ENCODE results near the gene SUFU.

SUFU gene

GRCh38 chr10:102519246-102519825, 15.6 kb downstream of the SUFU start:
- Histone ChIP-seq H3K36me3 (peaks cover 17% of the 10 kb centered on the region), H3K27ac (no peak overlapping the region), H3K4me1 (ENCODE audit: control insufficient read depth in 1 of 2, insufficient read depth in 1 of 2, low read depth in 1 of 2, low read length in 1 of 2) (no peaks in the 10 kb centered on the region), H3K27me3 (no peaks in the 10 kb centered on the region), H3K9me3 (no peaks in the 10 kb centered on the region), H3K4me3 (ENCODE audit: low read depth in 1 of 2, low read length in 1 of 2) (no peak overlapping the region)
- no peak for TF ChIP-seq CTCF (IDR thresholded peaks at IDR 0.05)

- peaks cover 3% of the 10 kb centered on the region for H3K36me3 ChIP-seq
- no peaks in the 10 kb centered on the region for H3K4me1 ChIP-seq (ENCODE audit: control insufficient read depth in 1 of 2, insufficient read depth in 1 of 2, low read depth in 1 of 2, low read length in 1 of 2)
- H3K27ac ChIP-seq: no peak overlapping the region
- H3K27me3 ChIP-seq: no peaks in the 10 kb centered on the region
- no peak overlapping the region for H3K4me3 ChIP-seq (ENCODE audit: low read depth in 1 of 2, low read length in 1 of 2)
- no peak for TF ChIP-seq CTCF (IDR thresholded peaks at IDR 0.05)
- no peaks in the 10 kb centered on the region for H3K9me3 ChIP-seq
These were observed 19.1 kb downstream of the SUFU start for GRCh38 chr10:102522874-102523249.

GRCh38 chr10:102523250-102524029, 19.7 kb downstream of the SUFU start:
- TF ChIP-seq CTCF (IDR thresholded peaks at IDR 0.05): no peak
- Histone ChIP-seq H3K4me3 (ENCODE audit: low read depth in 1 of 2, low read length in 1 of 2) (no peak overlapping the region), H3K4me1 (ENCODE audit: control insufficient read depth in 1 of 2, insufficient read depth in 1 of 2, low read depth in 1 of 2, low read length in 1 of 2) (no peaks in the 10 kb centered on the region), H3K27me3 (no peaks in the 10 kb centered on the region), H3K27ac (no peak overlapping the region), H3K36me3 (no peaks in the 10 kb centered on the region), H3K9me3 (no peaks in the 10 kb centered on the region)

- H3K4me3 ChIP-seq (ENCODE audit: low read depth in 1 of 2, low read length in 1 of 2): no peak overlapping the region
- H3K9me3 ChIP-seq: no peaks in the 10 kb centered on the region
- no peak overlapping the region for H3K27ac ChIP-seq
- H3K27me3 ChIP-seq: no peaks in the 10 kb centered on the region
- TF ChIP-seq CTCF (IDR thresholded peaks at IDR 0.05): no peak
- no peaks in the 10 kb centered on the region for H3K4me1 ChIP-seq (ENCODE audit: control insufficient read depth in 1 of 2, insufficient read depth in 1 of 2, low read depth in 1 of 2, low read length in 1 of 2)
- no peaks in the 10 kb centered on the region for H3K36me3 ChIP-seq
These were observed 21.0 kb downstream of the SUFU start for GRCh38 chr10:102524746-102525145.

GRCh38 chr10:102527546-102527945, 23.8 kb downstream of the SUFU start:
- Histone ChIP-seq H3K27me3 (no peaks in the 10 kb centered on the region), H3K4me1 (ENCODE audit: control insufficient read depth in 1 of 2, insufficient read depth in 1 of 2, low read depth in 1 of 2, low read length in 1 of 2) (no peaks in the 10 kb centered on the region), H3K27ac (no peak overlapping the region), H3K4me3 (ENCODE audit: low read depth in 1 of 2, low read length in 1 of 2) (no peak overlapping the region), H3K36me3 (no peaks in the 10 kb centered on the region), H3K9me3 (no peaks in the 10 kb centered on the region)
- no peak for TF ChIP-seq CTCF (IDR thresholded peaks at IDR 0.05)
